Inferior parietal cortex (tissue), 1 donor: ENCODE results near the gene PRKCH.

ENCODE experiments used
- DNase-seq: peaks from one replicate; pipeline ENCODE4 v3.0.0-alpha.2; 2016; ENCODE audit errors: extremely low spot score

PRKCH gene

GRCh38 chr14:61321385-61322010 is at the start of gene PRKCH:
TSS of gene PRKCH (plus strand) at chr14:61321579. CDS start at chr14:61322102, 523 bp downstream.
- no peak for DNase-seq

GRCh38 chr14:61277232-61277631 is 44.1 kb upstream of the PRKCH start:
- DNase-seq, result no peak

GRCh38 chr14:61277784-61278183 is 43.6 kb upstream of the PRKCH start:
- DNase-seq, result no peak

- DNase-seq, result no peak
These were observed 42.3 kb upstream of the PRKCH start for GRCh38 chr14:61279082-61279481.

GRCh38 chr14:61280092-61280525 is 41.3 kb upstream of the PRKCH start:
- no peak for DNase-seq

- DNase-seq, result no peak
These were observed 40.7 kb upstream of the PRKCH start for GRCh38 chr14:61280526-61281185.

- DNase-seq, result no peak
These were observed 40.0 kb upstream of the PRKCH start, which contains the start of gene TMEM30B for GRCh38 chr14:61281186-61281947. TSS of gene TMEM30B (minus strand) at chr14:61281338. CDS start at chr14:61281147, 191 bp downstream.

- no peak for DNase-seq
These were observed 39.5 kb upstream of the PRKCH start for GRCh38 chr14:61281948-61282275.

GRCh38 chr14:61282746-61283145 is 38.6 kb upstream of the PRKCH start:
- DNase-seq, result no peak

GRCh38 chr14:61284001-61284400 is 37.4 kb upstream of the PRKCH start:
- DNase-seq, result no peak

- no peak for DNase-seq
These were observed 36.0 kb upstream of the PRKCH start for GRCh38 chr14:61285364-61285763.

- no peak for DNase-seq
These were observed 34.2 kb upstream of the PRKCH start for GRCh38 chr14:61287196-61287595.

GRCh38 chr14:61288228-61288627 is 33.2 kb upstream of the PRKCH start:
- no peak for DNase-seq

- DNase-seq, result no peak
These were observed 32.7 kb upstream of the PRKCH start for GRCh38 chr14:61288720-61289119.

- DNase-seq, result no peak
These were observed 30.7 kb upstream of the PRKCH start for GRCh38 chr14:61290701-61291100.

GRCh38 chr14:61296151-61296550 is 25.2 kb upstream of the PRKCH start:
- no peak for DNase-seq

GRCh38 chr14:61296719-61297502 is 24.5 kb upstream of the PRKCH start:
- DNase-seq, result peak; percentile 33

- no peak for DNase-seq
These were observed 23.8 kb upstream of the PRKCH start for GRCh38 chr14:61297581-61297980.

GRCh38 chr14:61298824-61299223 is 22.6 kb upstream of the PRKCH start:
- no peak for DNase-seq

GRCh38 chr14:61300209-61300608 is 21.2 kb upstream of the PRKCH start:
- no peak for DNase-seq

- no peak for DNase-seq
These were observed 20.6 kb upstream of the PRKCH start for GRCh38 chr14:61300754-61301153.

GRCh38 chr14:61304688-61305087 is 16.7 kb upstream of the PRKCH start:
- no peak for DNase-seq
